NCI-H187 treated with DMSO at 0.1 percent for 48 hours (cell line): ENCODE measurements around the gene ZNF614.
A peak's percentile ranks its signal among the peaks of the same experiment; 100 is the strongest.
"Not testable (repeated sequence)": the region's sequence is repeated elsewhere in the genome, so short reads cannot be mapped to it uniquely, and the experiment has no call there.

ENCODE experiments used
- DNase-seq: peaks from one replicate; lab custom pipeline; 2025; lab: John Stamatoyannopoulos, UW

ZNF614 gene

DNA sequence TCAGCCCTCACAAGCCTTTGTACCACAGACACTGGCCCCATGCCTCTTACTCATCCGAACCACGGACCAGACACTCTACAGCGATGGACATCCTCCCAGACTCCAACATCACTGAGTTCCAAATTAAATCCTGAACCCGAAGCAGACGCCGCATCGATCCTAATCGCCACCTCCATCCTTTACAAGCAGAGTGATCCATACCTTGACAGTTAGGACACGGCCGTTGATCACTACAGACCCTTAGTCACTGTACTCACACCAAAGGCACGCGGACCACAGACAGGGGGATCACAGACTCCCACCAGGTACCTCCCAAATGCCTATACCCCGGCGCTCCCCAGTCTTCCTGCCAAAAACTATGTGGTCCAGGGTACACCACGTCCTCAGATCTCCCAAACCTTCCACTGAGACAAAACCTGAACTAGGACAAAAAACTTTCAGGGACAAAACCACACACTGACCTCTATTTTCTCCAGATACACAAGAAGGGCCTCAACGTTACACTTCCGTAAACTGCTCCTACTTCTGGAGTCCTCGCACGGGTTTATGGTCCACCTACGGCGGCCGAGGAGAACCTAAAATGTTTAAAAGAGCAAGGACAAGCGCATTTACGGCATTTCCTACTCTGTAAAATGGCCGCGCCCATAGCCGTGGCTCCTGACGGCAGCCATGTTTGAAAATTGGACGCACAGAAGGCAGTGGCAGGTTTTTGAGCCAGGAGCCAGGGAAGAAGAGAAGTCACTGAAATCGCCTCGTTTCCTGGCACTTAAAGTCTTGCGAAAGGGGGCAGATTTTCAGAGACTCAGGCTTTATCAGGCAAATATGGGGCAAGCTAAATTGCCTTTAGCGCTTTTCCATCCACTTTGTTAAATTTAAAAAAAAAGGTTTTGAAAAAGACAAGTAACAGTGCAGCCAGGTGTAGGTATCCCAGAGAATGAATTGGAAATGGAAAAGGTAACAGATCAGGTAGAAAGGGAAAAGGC is 41.6 kb downstream of the ZNF614 start, which contains the start of gene ZNF350:
Gene ZNF350, minus strand, starts transcription at position 532 of the 983 bp plus-strand sequence. CDS start 12,480 bp downstream, outside the sequence.
- DNase-seq: peak; percentile 71

DNA sequence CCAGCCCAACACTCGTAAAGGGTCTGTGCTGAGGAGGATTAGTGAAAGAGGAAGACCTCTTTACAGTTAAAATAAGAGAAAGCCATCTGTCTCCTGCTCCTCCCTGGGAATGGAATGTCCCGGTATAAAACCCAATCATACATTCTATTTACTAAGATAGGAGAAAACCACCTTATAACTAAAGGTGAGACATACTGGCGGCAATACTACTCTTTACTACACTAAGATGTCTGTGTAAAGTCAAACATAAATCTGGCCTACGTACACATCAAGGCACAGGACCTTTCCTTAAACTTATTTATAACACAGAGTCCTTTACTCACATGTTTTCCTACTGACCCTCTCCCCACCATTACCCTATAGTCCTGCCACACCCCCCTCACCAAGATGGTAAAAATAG is 44.8 kb downstream of the ZNF614 start:
- no peak for DNase-seq

DNA sequence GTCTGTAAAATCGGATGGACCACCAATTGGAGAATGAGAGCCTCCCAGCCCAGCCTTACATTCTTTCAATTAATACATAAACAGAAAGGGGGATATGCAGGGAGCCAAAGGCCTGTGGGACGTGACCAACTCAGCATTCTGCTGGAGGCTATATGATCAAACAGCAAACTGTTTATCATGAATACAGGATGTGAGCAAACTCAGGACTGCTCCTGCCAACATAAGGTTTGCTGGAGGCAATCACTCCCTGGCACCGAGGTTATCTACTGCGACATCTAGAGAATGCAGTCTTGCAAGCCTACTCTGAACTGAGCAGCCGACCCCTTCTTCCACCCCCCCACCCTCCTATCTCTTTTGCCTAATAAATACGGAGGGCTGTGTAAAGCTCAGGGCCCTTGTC is 47.3 kb downstream of the ZNF614 start:
- DNase-seq: not testable (repeated sequence)

DNA sequence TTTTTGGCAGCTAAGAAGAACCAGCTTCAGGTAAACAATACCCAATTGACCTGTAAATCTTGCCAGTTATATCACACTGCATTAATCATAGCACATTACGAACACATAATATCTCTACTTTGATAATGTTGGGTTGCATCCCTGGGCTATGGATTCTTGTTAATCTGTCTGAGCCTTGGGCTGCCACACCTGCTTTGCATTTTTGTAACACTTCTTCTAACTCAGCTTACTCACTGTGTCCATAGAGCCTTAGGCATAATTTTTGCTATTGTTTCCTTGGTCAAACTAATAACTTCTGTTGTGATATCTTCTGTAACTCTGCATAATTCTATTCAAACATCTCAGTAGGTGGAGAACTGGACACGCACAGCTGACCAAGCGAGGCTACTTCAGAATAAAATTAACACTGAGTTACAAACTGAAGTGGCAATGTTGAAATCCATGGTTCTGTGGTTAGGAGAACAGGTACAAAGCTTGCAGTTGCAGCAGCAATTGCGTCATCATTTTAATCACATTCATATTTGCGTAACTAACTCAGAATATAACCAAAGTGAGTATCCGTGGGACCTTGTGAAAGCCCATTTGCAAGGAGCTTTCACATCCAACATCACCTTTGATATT is 48.0 kb downstream of the ZNF614 start:
- DNase-seq: no peak

DNA sequence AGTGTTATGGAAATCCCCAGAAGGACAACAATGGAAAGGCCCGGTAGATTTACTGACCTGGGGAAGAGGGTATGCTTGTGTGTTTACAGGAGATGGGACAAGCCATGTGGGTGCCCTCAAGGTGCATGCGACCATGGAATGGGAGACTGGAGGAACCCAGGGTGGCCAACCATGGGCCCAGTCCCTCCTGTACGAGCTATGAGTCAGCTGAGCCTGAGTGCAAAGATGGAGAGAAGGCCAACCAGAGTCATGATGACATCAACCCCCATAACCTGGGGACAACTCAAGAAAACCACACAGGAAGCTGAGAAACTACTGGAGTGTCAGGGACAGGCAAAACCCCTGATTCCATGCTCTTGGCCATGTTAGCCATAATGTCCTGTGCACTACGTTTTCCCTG is 49.3 kb downstream of the ZNF614 start:
- DNase-seq: no peak

DNA sequence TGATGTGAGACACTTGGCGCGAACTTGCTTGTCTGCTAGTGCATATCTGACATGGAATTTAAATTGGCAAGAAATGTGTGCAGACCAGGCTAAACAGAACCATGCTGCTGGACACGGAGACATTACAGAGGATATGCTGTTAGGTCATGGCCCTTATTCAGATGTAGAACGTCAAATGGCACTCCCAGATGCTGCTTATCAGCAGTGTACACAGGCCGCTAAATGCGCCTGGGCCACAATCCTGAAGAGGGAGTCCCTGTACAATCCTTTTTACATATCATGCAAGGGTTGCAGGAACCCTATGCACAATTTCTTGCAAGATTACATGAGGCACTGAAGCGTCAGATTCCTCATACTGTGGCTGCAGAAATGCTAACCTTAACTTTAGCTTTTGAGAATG is 50.8 kb downstream of the ZNF614 start:
- no peak for DNase-seq

DNA sequence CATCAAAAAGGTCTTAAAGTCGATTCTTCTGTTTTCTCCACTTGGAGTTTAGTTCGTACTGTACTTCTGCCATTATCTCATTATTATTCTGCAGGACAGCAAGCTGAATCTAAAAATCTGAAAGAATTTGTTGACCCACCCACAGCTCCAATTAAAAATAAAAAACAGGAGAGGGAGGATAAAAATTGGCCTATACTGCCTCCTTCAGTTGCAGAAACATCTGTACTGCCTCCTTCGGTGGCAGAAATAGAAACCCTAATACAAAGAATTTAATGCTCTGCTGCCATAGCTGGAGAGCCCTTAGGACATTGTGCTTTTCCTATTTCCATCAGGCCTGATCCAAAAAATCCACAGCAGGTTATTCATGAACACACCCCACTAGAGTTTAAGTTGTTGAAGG is 51.3 kb downstream of the ZNF614 start:
- DNase-seq: no peak

DNA sequence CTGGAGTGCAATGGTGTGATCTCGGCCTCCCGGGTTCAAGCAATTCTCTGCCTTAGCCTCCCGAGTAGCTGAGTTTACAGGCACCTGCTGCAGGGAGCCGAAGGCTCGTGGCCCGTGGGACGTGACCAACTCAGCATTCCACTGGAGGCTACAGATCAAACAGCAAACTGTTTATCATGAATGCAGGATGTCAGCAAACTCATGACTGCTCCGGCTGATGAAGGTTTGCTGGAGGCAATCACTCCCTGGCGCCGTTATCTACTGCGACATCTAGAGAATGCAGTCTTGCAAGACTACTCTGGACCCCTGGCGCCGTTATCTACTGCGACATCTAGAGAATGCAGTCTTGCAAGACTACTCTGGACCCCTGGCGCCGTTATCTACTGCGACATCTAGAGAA is 52.4 kb downstream of the ZNF614 start:
- not testable (repeated sequence) for DNase-seq

DNA sequence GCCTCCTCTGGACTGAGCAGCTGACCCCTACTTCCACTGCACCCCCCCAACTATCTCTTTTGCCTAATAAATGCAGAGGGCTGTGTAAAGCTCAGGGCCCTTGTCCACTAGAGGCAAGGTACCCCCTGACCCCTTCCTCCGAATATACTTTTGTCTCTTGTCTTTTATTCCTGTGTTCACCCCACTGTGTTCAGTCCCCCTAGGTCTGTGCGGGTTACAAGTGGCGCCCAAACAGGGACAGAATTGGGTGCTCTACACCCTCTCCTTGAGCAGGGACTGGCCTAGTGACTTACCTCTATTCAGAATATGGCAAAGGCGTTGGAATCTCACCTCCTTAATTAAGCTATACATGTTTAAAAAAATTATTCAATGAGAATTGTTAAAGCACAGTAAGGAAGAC is 56.6 kb downstream of the ZNF614 start:
- no peak for DNase-seq

DNA sequence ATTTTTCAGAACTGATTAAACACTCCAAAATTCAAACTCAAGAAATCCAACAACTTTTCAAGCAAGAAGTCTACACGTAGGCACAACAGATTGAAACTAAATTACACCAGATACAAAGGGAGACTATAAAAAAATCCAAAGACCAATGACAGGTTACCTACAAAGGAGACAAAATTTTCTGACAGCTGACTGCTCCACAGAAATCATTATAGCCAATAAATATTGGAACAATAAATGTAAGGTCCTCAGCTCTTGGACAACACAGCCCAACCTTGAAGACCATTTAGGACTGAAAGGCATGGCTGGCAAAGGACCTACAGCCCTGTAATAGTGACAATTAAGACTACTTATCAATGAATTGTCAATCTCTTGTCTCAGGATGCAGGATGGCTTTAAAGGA is 57.5 kb downstream of the ZNF614 start:
- DNase-seq: no peak

DNA sequence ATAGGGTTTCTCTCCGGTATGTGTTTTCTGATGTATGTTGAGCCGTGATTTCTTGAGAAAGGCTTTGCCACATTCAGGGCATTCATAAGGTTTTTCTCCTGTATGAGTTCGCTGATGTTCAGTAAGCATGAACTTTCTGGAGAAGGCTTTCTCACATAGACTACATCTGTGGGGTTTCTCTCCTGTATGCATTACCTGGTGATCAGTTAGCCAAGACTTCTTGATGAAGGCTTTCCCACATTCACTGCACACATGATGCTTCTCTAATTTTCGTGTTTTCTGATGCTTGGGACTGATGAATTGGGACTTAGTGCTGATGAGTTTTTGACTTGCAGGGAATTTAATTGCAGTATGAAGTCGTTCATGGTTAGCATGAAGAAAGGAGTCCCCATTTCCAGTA is 62.6 kb downstream of the ZNF614 start:
- DNase-seq: no peak
